ENCODE measurements around the gene FAM217B. TPM values are rescaled to one million over a fixed set of nuclear protein-coding genes. Genes with fewer than 3 reads are reported as not detected.

FAM217B gene
- polyA plus RNA-seq, 1 of the 3 experiments (the other 2 are of a cell fraction): 3.0 TPM

- peak; percentile 13; the same call in 1 of the 2 replicates for TF ChIP-seq TCF12 (IDR thresholded peaks at IDR 0.05)
- TF ChIP-seq MAX (IDR thresholded peaks at IDR 0.05; ENCODE audit: low read depth): peak; percentile 60
Measured at GRCh38 chr20:59940129-59940955, at the start of gene FAM217B, which contains the start of gene PPP1R3D (continued).

- POLR2A ChIA-PET: no interaction called here
- DNase-seq: no peak
- no peaks in the 10 kb centered on the region for H3K27me3 ChIP-seq (ENCODE audit: insufficient read depth)
- no peaks in the 10 kb centered on the region for H3K9me3 ChIP-seq
- no peaks in the 10 kb centered on the region for H3K79me2 ChIP-seq (ENCODE audit: insufficient read depth)
- CTCF ChIA-PET: interaction anchor here (0.6 to 1.5 kb wide), 3 partner anchors 42 to 320 kb away, joined by 3 to 4 read pairs (median 3); partner anchors contain the start of gene SYCP2
- TF ChIP-seq IRF3 (IDR thresholded peaks at IDR 0.05; ENCODE audit: low read depth, low read length) (no peak), NFIC (IDR thresholded peaks at IDR 0.05; ENCODE audit: borderline replicate concordance) (no peak), JUND (IDR thresholded peaks at IDR 0.05) (no peak), USF2 (IDR thresholded peaks at IDR 0.05; ENCODE audit: borderline replicate concordance, low read depth, low read length) (no peak), POLR2AphosphoS5 (IDR thresholded peaks at IDR 0.05; ENCODE audit: low read depth, low read length) (no peak), ELF1 (IDR thresholded peaks at IDR 0.05) (no peak), TAF1 (IDR thresholded peaks at IDR 0.05; ENCODE audit: borderline replicate concordance, low read depth, low read length) (no peak), TEAD4 (IDR thresholded peaks at IDR 0.05; ENCODE audit: borderline replicate concordance, insufficient read depth) (no peak), REST (IDR thresholded peaks at IDR 0.05; ENCODE audit: low read depth, low read length) (no peak), CTCF (IDR thresholded peaks at IDR 0.05) (no peak)
- peaks cover 3% of the 10 kb centered on the region for H3F3A ChIP-seq (replicated peaks; ENCODE audit: insufficient read depth)
- H3K9ac ChIP-seq: no peak overlapping the region
- H3K4me3 ChIP-seq (ENCODE audit: low read depth in 2 of 2, low read length in 1 of 2): no peak overlapping the region
- H4K20me1 ChIP-seq (ENCODE audit: insufficient read depth): no peaks in the 10 kb centered on the region
- H3K4me2 ChIP-seq: no peak overlapping the region
- H3K9me2 ChIP-seq: no peaks in the 10 kb centered on the region
- H3K27ac ChIP-seq (ENCODE audit: low read depth in 2 of 2, low read length in 1 of 2): no peak overlapping the region
- WGBS (ENCODE audit: low lambda C conversion rate): 79% methylated on average over 1 of the region's 1 CpG
- no peak overlapping the region for H2AFZ ChIP-seq (ENCODE audit: low read depth)
- H3K4me1 ChIP-seq (ENCODE audit: control insufficient read depth in 1 of 2, insufficient read depth in 2 of 2, low read depth in 1 of 2, low read length in 1 of 2): no peaks in the 10 kb centered on the region
- peaks cover 2 to 8% of the 10 kb centered on the region in 2 experiments for H3K36me3 ChIP-seq (replicated peaks in 1 of 2; ENCODE audit: control insufficient read depth in 1 of 2, insufficient read depth in 2 of 2, low read length in 1 of 2)
Measured at GRCh38 chr20:59891581-59891980, 48.6 kb upstream of the FAM217B start.

Measured in SK-N-SH (cell line).